MV-4-11 (cell line): ENCODE data around the gene ZFAND3.

ENCODE experiments used
- DNase-seq: peaks from one replicate; lab custom pipeline; 2025; lab: John Stamatoyannopoulos, UW

The ZFAND3 gene

GRCh38 chr6:37894585-37894984, 75.1 kb downstream of the ZFAND3 start:
- no peak for DNase-seq

GRCh38 chr6:37897321-37897720, 77.8 kb downstream of the ZFAND3 start:
- no peak for DNase-seq

- DNase-seq: no peak
Measured at GRCh38 chr6:37897818-37898515, 78.4 kb downstream of the ZFAND3 start.

GRCh38 chr6:37903351-37904340, 84.1 kb downstream of the ZFAND3 start:
- DNase-seq: no peak

- no peak for DNase-seq
Measured at GRCh38 chr6:37904590-37904989, 85.1 kb downstream of the ZFAND3 start.

GRCh38 chr6:37906121-37906520, 86.6 kb downstream of the ZFAND3 start:
- DNase-seq: no peak

GRCh38 chr6:37910998-37911397, 91.5 kb downstream of the ZFAND3 start:
- DNase-seq: no peak

- no peak for DNase-seq
Measured at GRCh38 chr6:37913210-37913609, 93.7 kb downstream of the ZFAND3 start.

GRCh38 chr6:37915463-37915862, 95.9 kb downstream of the ZFAND3 start:
- DNase-seq: no peak

GRCh38 chr6:37916149-37916548, 96.6 kb downstream of the ZFAND3 start:
- no peak for DNase-seq

GRCh38 chr6:37916675-37917074, 97.1 kb downstream of the ZFAND3 start:
- DNase-seq: no peak

GRCh38 chr6:37917566-37917965, 98.0 kb downstream of the ZFAND3 start:
- no peak for DNase-seq

- no peak for DNase-seq
Measured at GRCh38 chr6:37919417-37920157, 100.1 kb downstream of the ZFAND3 start.

- DNase-seq: no peak
Measured at GRCh38 chr6:37920667-37921066, 101.1 kb downstream of the ZFAND3 start.

- DNase-seq: no peak
Measured at GRCh38 chr6:37922563-37922962, 103.0 kb downstream of the ZFAND3 start.

GRCh38 chr6:37923514-37923913, 104.0 kb downstream of the ZFAND3 start:
- DNase-seq: no peak

- no peak for DNase-seq
Measured at GRCh38 chr6:37926661-37927060, 107.1 kb downstream of the ZFAND3 start.

GRCh38 chr6:37928217-37928616, 108.7 kb downstream of the ZFAND3 start:
- no peak for DNase-seq

GRCh38 chr6:37930288-37930971, 110.9 kb downstream of the ZFAND3 start:
- DNase-seq: no peak

GRCh38 chr6:37931066-37931465, 111.5 kb downstream of the ZFAND3 start:
- no peak for DNase-seq

GRCh38 chr6:37934276-37934675, 114.7 kb downstream of the ZFAND3 start:
- DNase-seq: no peak

- DNase-seq: no peak
Measured at GRCh38 chr6:37936150-37936549, 116.6 kb downstream of the ZFAND3 start.
